Liver (tissue), 9 donors: ENCODE results near the gene IARS2. TPM values are rescaled to one million over a fixed set of nuclear protein-coding genes. Genes with fewer than 3 reads are reported as not detected.

Experiments
- DNase-seq: peaks from one replicate; pipeline ENCODE4 v3.0.0-alpha.2; 2017; ENCODE audit warnings: low spot score
- H3K27ac ChIP-seq, 2 donors: one replicate each; pipeline ENCODE4 v1.7.0; 2013; ENCODE audit warnings: inconsistent platforms in 2 of 2, low read length in 2 of 2, control low read depth in 1 of 2, low read depth in 1 of 2, mild to moderate bottlenecking in 1 of 2
- H3K27me3 ChIP-seq, 4 donors: one replicate each; pipeline versions ENCODE4 v1.6.1 to v1.7.0; 2013; ENCODE audit warnings: low read length in 3 of 4, inconsistent platforms in 1 of 4, mild to moderate bottlenecking in 1 of 4, moderate library complexity in 1 of 4; ENCODE audit not compliant: control insufficient read depth in 4 of 4, insufficient read depth in 4 of 4
- H3K36me3 ChIP-seq, 4 donors: one replicate each; pipeline versions ENCODE4 v1.6.1 to v1.7.0; 2013; ENCODE audit warnings: low read length in 3 of 4, mild to moderate bottlenecking in 3 of 4, low read depth in 1 of 4, moderate library complexity in 1 of 4; ENCODE audit not compliant: control insufficient read depth in 4 of 4, insufficient read depth in 3 of 4
- H3K4me1 ChIP-seq, 4 donors: one replicate each; pipeline versions ENCODE4 v1.6.1 to v1.7.0; 2013; ENCODE audit warnings: low read length in 3 of 4, mild to moderate bottlenecking in 3 of 4, moderate library complexity in 1 of 4; ENCODE audit not compliant: control insufficient read depth in 4 of 4, insufficient read depth in 4 of 4
- H3K4me3 ChIP-seq, 3 donors: one replicate each; pipeline versions ENCODE4 v1.6.1 to v1.7.0; 2013; ENCODE audit warnings: low read length in 3 of 3, control low read depth in 1 of 3, low read depth in 1 of 3, mild to moderate bottlenecking in 1 of 3
- H3K9ac ChIP-seq, 2 donors: one replicate each; pipeline ENCODE4 v1.7.0; 2013; ENCODE audit warnings: low read length in 2 of 2, mild to moderate bottlenecking in 2 of 2, moderate library complexity in 2 of 2, control low read depth in 1 of 2, low read depth in 1 of 2
- H3K9me3 ChIP-seq, 4 donors: one replicate each; pipeline versions ENCODE4 v1.6.1 to v1.7.0; 2013; ENCODE audit warnings: low read length in 3 of 4; ENCODE audit not compliant: control insufficient read depth in 4 of 4
- CTCF ChIP-seq: fragments of 150-350 bp; IDR thresholded peaks from 2 replicates; pipeline ENCODE4 v1.5.1; 2017; ENCODE audit warnings: improper control_type of control experiment, low read depth, low read length; ENCODE audit not compliant: missing input control
- EGR1 ChIP-seq, 2 donors: IDR thresholded peaks; 2 replicates each; pipeline ENCODE4 v1.6.1; 2016 to 2018; ENCODE audit warnings: antibody characterized with exemption in 2 of 2, low read depth in 2 of 2
- FOXA1 ChIP-seq: IDR thresholded peaks from 2 replicates; pipeline ENCODE4 v1.6.1; 2016; ENCODE audit warnings: antibody characterized with exemption
- FOXA2 ChIP-seq: IDR thresholded peaks from 2 replicates; pipeline ENCODE4 v1.6.1; 2016; ENCODE audit warnings: antibody characterized with exemption
- GABPA ChIP-seq, 2 donors: IDR thresholded peaks in 1 of 2; conservative IDR thresholded peaks in 1 of 2; 2 replicates each; pipeline ENCODE4 v1.6.1; 2016; ENCODE audit warnings: antibody characterized with exemption in 2 of 2, mild to moderate bottlenecking in 1 of 2, moderate library complexity in 1 of 2
- HNF4A ChIP-seq, 2 donors: conservative IDR thresholded peaks; 2 replicates each; pipeline ENCODE4 v1.6.1; 2016; ENCODE audit warnings: antibody characterized with exemption in 2 of 2, mild to moderate bottlenecking in 2 of 2
- HNF4G ChIP-seq: IDR thresholded peaks from 2 replicates; pipeline ENCODE4 v1.6.1; 2016; ENCODE audit warnings: antibody characterized with exemption
- JUND ChIP-seq, 2 donors: IDR thresholded peaks; 2 replicates each; pipeline ENCODE4 v1.6.1; 2016; ENCODE audit warnings: antibody characterized with exemption in 2 of 2
- NR2F2 ChIP-seq: IDR thresholded peaks from 2 replicates; pipeline ENCODE4 v1.6.1; 2016; ENCODE audit warnings: antibody characterized with exemption
- RAD21 ChIP-seq, 2 donors: IDR thresholded peaks; 2 replicates each; pipeline ENCODE4 v1.6.1; 2016; ENCODE audit warnings: antibody characterized with exemption in 2 of 2, mild to moderate bottlenecking in 2 of 2
- RXRA ChIP-seq, 2 donors: IDR thresholded peaks; 2 replicates each; pipeline ENCODE4 v1.6.1; 2017 to 2018; ENCODE audit warnings: antibody characterized with exemption in 2 of 2, mild to moderate bottlenecking in 1 of 2
- SP1 ChIP-seq: IDR thresholded peaks from 2 replicates; pipeline ENCODE4 v1.6.1; 2018; ENCODE audit warnings: antibody characterized with exemption, mild to moderate bottlenecking
- TAF1 ChIP-seq: conservative IDR thresholded peaks from 2 replicates; pipeline ENCODE4 v1.6.1; 2016; ENCODE audit warnings: antibody characterized with exemption, mild to moderate bottlenecking
- YY1 ChIP-seq: IDR thresholded peaks from 2 replicates; pipeline ENCODE4 v1.6.1; 2016; ENCODE audit warnings: antibody characterized with exemption, mild to moderate bottlenecking
- ZBTB33 ChIP-seq: IDR thresholded peaks from 2 replicates; pipeline ENCODE4 v1.6.1; 2016; ENCODE audit warnings: antibody characterized with exemption
- WGBS: extraction: QIAGEN DNeasy Blood & Tissue Kit; methylation state at CpG from one replicate; pipeline ENCODE4 v1.1.7; 2013; 5-methylcytosine and 5-hydroxymethylcytosine counted together
- polyA plus RNA-seq, 2 donors: library from polyadenylated mRNA; stranded (reverse) in 1 of 2; unstranded in 1 of 2; fragments of 200-250 nt in 1 of 2; fragments of >200 nt in 1 of 2; fragmentation: Nextera tagmentation in 1 of 2; extraction: Ambion mirVana in 1 of 2; gene quantifications; one replicate each; pipeline versions ENCODE4 v1.2.1 to v1.2.3, GENCODE V29; 2013 to 2015
- total RNA-seq, 2 donors: library from RNA; depleted of rRNA; stranded (reverse); fragments of >200 nt; gene quantifications; one replicate each; pipeline ENCODE4 v1.2.3, GENCODE V29; 2014
- TF ChIP-seq, protein P1 (sequence below): IDR thresholded peaks from 2 replicates; pipeline ENCODE4 v1.6.1; 2016; ENCODE audit warnings: antibody characterized with exemption
- TF ChIP-seq, protein P2 (sequence below): IDR thresholded peaks from 2 replicates; pipeline ENCODE4 v1.6.1; 2016; ENCODE audit warnings: antibody characterized with exemption, mild to moderate bottlenecking
- TF ChIP-seq, protein P3 (sequence below): IDR thresholded peaks from 2 replicates; pipeline ENCODE4 v1.6.1; 2016; ENCODE audit warnings: antibody characterized with exemption
- donor health status: healthy.
- donor health status: healthy.
- donor health status: healthy.
- donor health status: healthy.
- donor health status: healthy.

The IARS2 gene
- total RNA-seq (10 to 100 TPM; 44.6 to 53.8 TPM), polyA plus RNA-seq (10 to 100 TPM; 31.8 to 43.8 TPM)

DNA sequence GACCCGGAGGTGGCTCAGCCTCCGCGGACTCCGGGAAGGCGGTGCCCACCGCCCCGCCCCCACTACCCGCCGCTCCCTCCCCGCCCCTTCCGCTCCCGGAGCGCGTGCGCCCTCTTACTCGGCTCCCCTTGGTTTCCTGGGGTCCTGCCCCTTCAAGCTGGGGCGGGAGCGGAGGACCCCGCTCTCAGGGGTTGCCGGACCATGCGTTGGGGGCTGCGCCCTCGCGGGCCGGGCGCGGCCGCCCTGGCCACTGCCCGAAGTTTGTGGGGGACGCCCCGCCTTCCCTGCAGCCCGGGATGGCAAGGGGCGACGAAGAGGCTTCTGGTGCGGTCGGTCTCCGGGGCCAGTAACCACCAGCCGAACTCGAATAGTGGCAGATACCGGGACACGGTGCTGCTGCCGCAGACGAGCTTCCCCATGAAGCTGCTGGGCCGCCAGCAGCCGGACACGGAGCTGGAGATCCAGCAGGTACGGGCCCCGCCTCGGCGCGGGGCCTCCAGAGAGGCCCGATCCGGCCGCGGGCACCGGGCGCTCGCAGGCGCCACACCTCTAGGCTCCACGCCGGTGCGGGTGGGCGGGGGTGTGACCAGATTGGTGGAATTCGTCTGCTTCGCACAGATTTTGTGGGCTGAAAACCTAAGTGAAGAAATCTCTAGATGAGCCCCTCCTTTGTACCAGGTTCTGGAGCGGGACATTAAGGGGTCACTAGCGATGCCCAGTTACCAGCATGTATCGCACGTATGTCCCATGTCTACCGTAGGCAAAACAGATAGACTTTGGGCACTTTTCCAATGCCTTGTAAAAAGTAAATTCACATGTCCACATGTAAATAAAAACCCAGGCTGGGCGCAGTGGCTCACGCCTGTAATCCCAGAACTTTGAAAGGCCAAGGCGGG lies at the start of gene IARS2:
Gene IARS2, plus strand, starts transcription at position 117 of the 896 bp plus-strand sequence. Its CDS starts 85 bp downstream, at position 202.
- Histone ChIP-seq H3K4me1 (peaks cover 6 to 20% (median 15%) of the 10 kb centered on the region in 4 donors), H3K27me3 (no peaks in the 10 kb centered on the region), H3K9ac (peak within 1 kb of the TSS; percentile 66 to 69), H3K4me3 (peak within 1 kb of the TSS; percentile 89 to 100 (median 97)), H3K36me3 (peaks cover 3 to 8% (median 8%) of the 10 kb centered on the region in 4 donors), H3K9me3 (no peaks in the 10 kb centered on the region), H3K27ac (peak within 1 kb of the TSS; percentile 79 to 86)
- DNase-seq, result peak; percentile 90
- 2% methylated on average over 73 of the region's 73 CpGs for WGBS
- peak in 1 of 2 donors; percentile 58 for TF ChIP-seq GABPA (IDR thresholded peaks at IDR 0.05 in 1 of 2, conservative IDR thresholded peaks at IDR 0.05 in 1 of 2)
- TF ChIP-seq, protein P1, sequence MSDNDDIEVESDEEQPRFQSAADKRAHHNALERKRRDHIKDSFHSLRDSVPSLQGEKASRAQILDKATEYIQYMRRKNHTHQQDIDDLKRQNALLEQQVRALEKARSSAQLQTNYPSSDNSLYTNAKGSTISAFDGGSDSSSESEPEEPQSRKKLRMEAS, result no peak

DNA sequence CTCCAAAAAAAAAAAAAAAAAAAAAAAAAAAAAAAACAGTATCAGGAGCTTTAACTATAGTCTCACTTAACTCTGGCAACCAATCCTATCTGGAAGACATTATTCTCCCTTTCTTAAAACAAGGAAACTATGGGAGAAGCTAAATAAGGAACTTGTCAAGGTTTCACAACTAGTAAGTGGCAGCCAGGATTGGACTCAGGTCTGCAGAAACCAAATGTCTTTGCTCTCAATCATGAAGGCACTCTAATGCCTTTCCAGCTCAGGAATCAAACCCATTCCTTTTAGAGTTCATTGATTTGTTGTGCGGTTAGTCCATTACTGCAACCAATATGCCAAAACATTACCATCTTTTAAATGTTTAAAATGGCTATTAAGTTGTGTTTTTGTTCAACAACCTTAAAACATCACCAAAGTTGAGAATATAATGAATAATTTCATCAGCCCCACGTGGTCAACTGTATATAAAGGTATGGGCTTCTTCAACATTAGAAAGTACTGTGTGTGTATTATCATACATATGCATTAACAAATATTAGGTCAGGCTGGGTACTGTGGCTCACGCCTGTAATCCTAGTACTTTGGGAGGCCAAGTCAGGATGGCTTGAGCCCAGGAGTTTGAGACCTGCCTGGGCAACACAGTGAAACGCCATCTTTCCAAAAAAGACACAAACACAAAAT lies 49.1 kb upstream of the IARS2 start:
- peak overlapping the region; percentile 24 to 97 (median 86) for H3K4me3 ChIP-seq
- DNase-seq, result no peak
- H3K27ac ChIP-seq, result no peak overlapping the region
- WGBS, result 82% methylated on average over 4 of the region's 4 CpGs
- H3K27me3 ChIP-seq, result no peaks in the 10 kb centered on the region
- no peaks in the 10 kb centered on the region for H3K9me3 ChIP-seq
- no peak overlapping the region for H3K9ac ChIP-seq
- H3K36me3 ChIP-seq, result peaks cover 0 to 4% (median 2%) of the 10 kb centered on the region in 4 donors
- peaks cover 7 to 17% (median 11%) of the 10 kb centered on the region in 4 donors for H3K4me1 ChIP-seq
- no peak for TF ChIP-seq HNF4G
- TF ChIP-seq FOXA2, result no peak
- no peak for TF ChIP-seq JUND (IDR thresholded peaks at IDR 0.05)
- TF ChIP-seq TAF1, result no peak
- no peak for TF ChIP-seq CTCF
- no peak for TF ChIP-seq YY1
- TF ChIP-seq, protein P1, result no peak
- no peak for TF ChIP-seq EGR1 (IDR thresholded peaks at IDR 0.05; ENCODE audit: low read depth in 2 of 2)
- no peak for TF ChIP-seq RXRA (IDR thresholded peaks at IDR 0.05)
- no peak for TF ChIP-seq FOXA1
- no peak for TF ChIP-seq NR2F2
- TF ChIP-seq HNF4A (conservative IDR thresholded peaks at IDR 0.05), result no peak
- TF ChIP-seq GABPA (IDR thresholded peaks at IDR 0.05 in 1 of 2, conservative IDR thresholded peaks at IDR 0.05 in 1 of 2), result no peak
- no peak for TF ChIP-seq ZBTB33
- no peak for TF ChIP-seq RAD21 (IDR thresholded peaks at IDR 0.05)
- TF ChIP-seq, protein P2, sequence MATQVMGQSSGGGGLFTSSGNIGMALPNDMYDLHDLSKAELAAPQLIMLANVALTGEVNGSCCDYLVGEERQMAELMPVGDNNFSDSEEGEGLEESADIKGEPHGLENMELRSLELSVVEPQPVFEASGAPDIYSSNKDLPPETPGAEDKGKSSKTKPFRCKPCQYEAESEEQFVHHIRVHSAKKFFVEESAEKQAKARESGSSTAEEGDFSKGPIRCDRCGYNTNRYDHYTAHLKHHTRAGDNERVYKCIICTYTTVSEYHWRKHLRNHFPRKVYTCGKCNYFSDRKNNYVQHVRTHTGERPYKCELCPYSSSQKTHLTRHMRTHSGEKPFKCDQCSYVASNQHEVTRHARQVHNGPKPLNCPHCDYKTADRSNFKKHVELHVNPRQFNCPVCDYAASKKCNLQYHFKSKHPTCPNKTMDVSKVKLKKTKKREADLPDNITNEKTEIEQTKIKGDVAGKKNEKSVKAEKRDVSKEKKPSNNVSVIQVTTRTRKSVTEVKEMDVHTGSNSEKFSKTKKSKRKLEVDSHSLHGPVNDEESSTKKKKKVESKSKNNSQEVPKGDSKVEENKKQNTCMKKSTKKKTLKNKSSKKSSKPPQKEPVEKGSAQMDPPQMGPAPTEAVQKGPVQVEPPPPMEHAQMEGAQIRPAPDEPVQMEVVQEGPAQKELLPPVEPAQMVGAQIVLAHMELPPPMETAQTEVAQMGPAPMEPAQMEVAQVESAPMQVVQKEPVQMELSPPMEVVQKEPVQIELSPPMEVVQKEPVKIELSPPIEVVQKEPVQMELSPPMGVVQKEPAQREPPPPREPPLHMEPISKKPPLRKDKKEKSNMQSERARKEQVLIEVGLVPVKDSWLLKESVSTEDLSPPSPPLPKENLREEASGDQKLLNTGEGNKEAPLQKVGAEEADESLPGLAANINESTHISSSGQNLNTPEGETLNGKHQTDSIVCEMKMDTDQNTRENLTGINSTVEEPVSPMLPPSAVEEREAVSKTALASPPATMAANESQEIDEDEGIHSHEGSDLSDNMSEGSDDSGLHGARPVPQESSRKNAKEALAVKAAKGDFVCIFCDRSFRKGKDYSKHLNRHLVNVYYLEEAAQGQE, result no peak
- TF ChIP-seq, protein P3, sequence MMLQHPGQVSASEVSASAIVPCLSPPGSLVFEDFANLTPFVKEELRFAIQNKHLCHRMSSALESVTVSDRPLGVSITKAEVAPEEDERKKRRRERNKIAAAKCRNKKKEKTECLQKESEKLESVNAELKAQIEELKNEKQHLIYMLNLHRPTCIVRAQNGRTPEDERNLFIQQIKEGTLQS, result no peak
- TF ChIP-seq SP1, result no peak
